PC-9 (cell line): Measurements from ENCODE around the gene GGNBP2. TPM values are rescaled to one million over a fixed set of nuclear protein-coding genes. Genes with fewer than 3 reads are reported as not detected.

Experiments
- BruUV-seq: library from RNA; stranded (reverse); fragments of 400-500 nt; replicated peaks from 2 replicates; lab custom pipeline; 2021; lab: Mats Ljungman, UMichigan
- CTCF ChIA-PET: fragments of 300-600 bp; sonication (Branson Sonifier 250); formaldehyde crosslinking; loops from one replicate; lab custom pipeline; 2022; ENCODE audit warnings: antibody characterized with exemption; lab: Charles Lee
- POLR2A ChIA-PET: fragments of 300-600 bp; sonication (Branson Sonifier 250); formaldehyde crosslinking; loops from one replicate; lab custom pipeline; 2022; ENCODE audit warnings: antibody characterized with exemption; ENCODE audit not compliant: unreplicated experiment; lab: Charles Lee
- DNase-seq, 2 experiments: peaks; one replicate each; pipeline versions ENCODE4 v3.0.0 to v3.0.0-alpha.2; 2015 to 2022; ENCODE audit warnings: mixed read lengths in 1 of 2
- H2AFZ ChIP-seq: fragments of 200-600 bp; sonication (generic); 2 replicates; pipeline ENCODE4 v1.8.1; 2017; ENCODE audit warnings: antibody characterized with exemption
- H3F3A ChIP-seq: fragments of 200-600 bp; sonication (generic); 2 replicates; pipeline ENCODE4 v1.8.1; 2017; ENCODE audit warnings: antibody characterized with exemption, mild to moderate bottlenecking, low read depth; ENCODE audit not compliant: insufficient read depth
- H3K27ac ChIP-seq: fragments of 200-600 bp; sonication (generic); 2 replicates; pipeline ENCODE4 v1.6.1; 2016; ENCODE audit warnings: mixed run types
- H3K27me3 ChIP-seq: fragments of 200-600 bp; sonication (generic); 2 replicates; pipeline ENCODE4 v1.6.1; 2016; ENCODE audit warnings: low read depth, mixed run types; ENCODE audit not compliant: insufficient read depth
- H3K36me3 ChIP-seq: fragments of 200-600 bp; sonication (generic); 2 replicates; pipeline ENCODE4 v1.6.1; 2016; ENCODE audit warnings: low read depth, mixed run types
- H3K4me1 ChIP-seq: fragments of 200-600 bp; sonication (generic); replicated peaks from 2 replicates; pipeline ENCODE4 v1.6.1; 2016; ENCODE audit warnings: mixed run types; ENCODE audit not compliant: insufficient read depth
- H3K4me2 ChIP-seq: fragments of 200-600 bp; sonication (generic); 2 replicates; pipeline ENCODE4 v1.6.1; 2017; ENCODE audit warnings: mixed run types
- H3K4me3 ChIP-seq: fragments of 200-600 bp; sonication (generic); 2 replicates; pipeline ENCODE4 v1.6.1; 2016; ENCODE audit warnings: mixed run types
- H3K79me2 ChIP-seq: fragments of 200-600 bp; sonication (generic); 2 replicates; pipeline ENCODE4 v1.6.1; 2017; ENCODE audit warnings: low read depth, mixed run types
- H3K9me2 ChIP-seq: fragments of 200-600 bp; sonication (generic); 2 replicates; pipeline ENCODE4 v1.8.1; 2017; ENCODE audit warnings: mild to moderate bottlenecking; ENCODE audit not compliant: insufficient read depth
- H3K9me3 ChIP-seq: fragments of 200-600 bp; sonication (generic); 2 replicates; pipeline ENCODE4 v1.8.1; 2016; ENCODE audit warnings: low read depth; ENCODE audit not compliant: insufficient read depth
- H4K20me1 ChIP-seq: fragments of 200-600 bp; sonication (generic); 2 replicates; pipeline ENCODE4 v1.8.1; 2017; ENCODE audit not compliant: insufficient read depth
- CTCF ChIP-seq: fragments of 200-600 bp; sonication (generic); conservative IDR thresholded peaks from 2 replicates; pipeline ENCODE4 v1.6.1; 2017; ENCODE audit warnings: mixed run types, antibody characterized with exemption, mild to moderate bottlenecking, moderate library complexity
- EZH2 ChIP-seq: fragments of 200-600 bp; sonication (generic); IDR thresholded peaks from 2 replicates; pipeline ENCODE4 v1.8.0; 2017; ENCODE audit warnings: antibody characterized with exemption, low read depth
- intact Hi-C: fragments of 100-400 bp; cut with micrococcal nuclease; formaldehyde crosslinking; loops from one replicate; pipeline ENCODE4 v1.10.0; 2022; ENCODE audit not compliant: unreplicated experiment
- total RNA-seq: library from RNA; stranded (reverse); gene quantifications from 2 replicates; pipeline ENCODE4 v1.2.3, GENCODE V29; 2021

Gene GGNBP2
- total RNA-seq, 1 experiment from 2014 or later: 51.4 TPM

- no peaks in the 10 kb centered on the region for H3K27me3 ChIP-seq
- no peak for DNase-seq
- H3K27ac ChIP-seq: no peak overlapping the region
- BruUV-seq: no TSS peak
- no peaks in the 10 kb centered on the region for H3K4me1 ChIP-seq
- no peaks in the 10 kb centered on the region for H4K20me1 ChIP-seq
- H3K4me3 ChIP-seq: no peak overlapping the region
- no peaks in the 10 kb centered on the region for H3K9me2 ChIP-seq
- no peaks in the 10 kb centered on the region for H3F3A ChIP-seq
- H3K4me2 ChIP-seq: no peak overlapping the region
- no peaks in the 10 kb centered on the region for H3K79me2 ChIP-seq
- ChIA-PET CTCF (no interaction called here), POLR2A (no interaction called here)
- intact Hi-C loops: no loop called here
- H3K36me3 ChIP-seq: peaks cover 9% of the 10 kb centered on the region; the same call in 1 of the 2 replicates
- no peaks in the 10 kb centered on the region for H3K9me3 ChIP-seq
- no peak overlapping the region for H2AFZ ChIP-seq
- TF ChIP-seq EZH2: no peak
- no peak for TF ChIP-seq CTCF
Observed at GRCh38 chr17:36503456-36504155, 41.1 kb upstream of the GGNBP2 start.

GRCh38 chr17:36504156-36504545, 40.6 kb upstream of the GGNBP2 start:
- POLR2A ChIA-PET: no interaction called here
- peaks cover 9% of the 10 kb centered on the region; the same call in 1 of the 2 replicates for H3K36me3 ChIP-seq
- BruUV-seq: no TSS peak

GRCh38 chr17:36505171-36505570, 39.5 kb upstream of the GGNBP2 start:
- no peaks in the 10 kb centered on the region for H3K9me3 ChIP-seq
- no TSS peak for BruUV-seq
- H3K27ac ChIP-seq: no peak overlapping the region
- no peaks in the 10 kb centered on the region for H3K4me1 ChIP-seq
- H3K4me3 ChIP-seq: no peak overlapping the region
- H4K20me1 ChIP-seq: no peaks in the 10 kb centered on the region
- TF ChIP-seq CTCF (no peak), EZH2 (no peak)
- H3F3A ChIP-seq: no peaks in the 10 kb centered on the region
- H3K27me3 ChIP-seq: no peaks in the 10 kb centered on the region
- ChIA-PET CTCF (no interaction called here), POLR2A (no interaction called here)
- intact Hi-C loops: no loop called here
- DNase-seq: no peak
- H3K79me2 ChIP-seq: no peaks in the 10 kb centered on the region
- H2AFZ ChIP-seq: no peak overlapping the region
- no peaks in the 10 kb centered on the region for H3K9me2 ChIP-seq
- H3K36me3 ChIP-seq: peaks cover 9% of the 10 kb centered on the region; the same call in 1 of the 2 replicates
- H3K4me2 ChIP-seq: no peak overlapping the region

More at GRCh38 chr17:36504156-36504545, 40.6 kb upstream of the GGNBP2 start:
- Histone ChIP-seq H3K27me3 (no peaks in the 10 kb centered on the region), H3K4me3 (no peak overlapping the region), H3F3A (no peaks in the 10 kb centered on the region), H3K4me1 (no peaks in the 10 kb centered on the region), H2AFZ (no peak overlapping the region), H3K27ac (no peak overlapping the region), H3K79me2 (no peaks in the 10 kb centered on the region), H4K20me1 (no peaks in the 10 kb centered on the region), H3K9me3 (no peaks in the 10 kb centered on the region), H3K9me2 (no peaks in the 10 kb centered on the region), H3K4me2 (no peak overlapping the region)
- DNase-seq: no peak
- no peak for TF ChIP-seq EZH2
- no peak for TF ChIP-seq CTCF
- CTCF ChIA-PET: no interaction called here
- intact Hi-C loops: no loop called here
